Prostate gland (tissue), 2 donors: Measurements from ENCODE around the gene C19orf44. TPM values are rescaled to one million over a fixed set of nuclear protein-coding genes. Genes with fewer than 3 reads are reported as not detected.

Experiments
- DNase-seq: peaks from one replicate; pipeline ENCODE4 v3.0.0-alpha.2; 2019; ENCODE audit warnings: low spot score
- H3K27ac ChIP-seq, 2 donors: fragments of 200-600 bp; sonication (generic); 2 replicates each; pipeline ENCODE4 v1.5.1; 2017 to 2019
- H3K27me3 ChIP-seq: fragments of 200-600 bp; sonication (generic); replicated peaks from 2 replicates; pipeline ENCODE4 v1.5.1; 2019; ENCODE audit not compliant: insufficient read depth
- H3K36me3 ChIP-seq, 2 donors: fragments of 200-600 bp; sonication (generic); 1 replicate in 1 of 2; 2 replicates in 1 of 2; pipeline versions ENCODE4 v1.5.1 to v1.8.1; 2017 to 2019
- H3K4me1 ChIP-seq: fragments of 200-600 bp; sonication (generic); replicated peaks from 2 replicates; pipeline ENCODE4 v1.5.1; 2019
- H3K4me3 ChIP-seq, 2 donors: fragments of 200-600 bp; sonication (generic); 2 replicates each; pipeline ENCODE4 v1.5.1; 2017 to 2019
- H3K9me3 ChIP-seq: fragments of 200-600 bp; sonication (generic); 2 replicates; pipeline ENCODE4 v1.5.1; 2017
- CTCF ChIP-seq, 4 experiments: fragments of 200-600 bp in 2 of 4; fragments of 450-650 bp in 2 of 4; sonication (generic) in 2 of 4; IDR thresholded peaks; 1 replicate in 3 of 4; 2 replicates in 1 of 4; pipeline ENCODE4 v1.5.1; 2016 to 2019; ENCODE audit warnings: antibody characterized with exemption in 4 of 4, mild to moderate bottlenecking in 2 of 4, moderate library complexity in 2 of 4
- POLR2A ChIP-seq: fragments of 450-650 bp; IDR thresholded peaks from one replicate; pipeline ENCODE4 v1.6.1; 2016; ENCODE audit warnings: antibody characterized with exemption, mild to moderate bottlenecking
- POLR2AphosphoS5 ChIP-seq: sonication (generic); formaldehyde crosslinking; IDR thresholded peaks from one replicate; pipeline ENCODE4 v1.6.1; 2017; ENCODE audit warnings: antibody characterized with exemption
- WGBS: methylation state at CpG from one replicate; pipeline ENCODE4 v1.1.5; 2018; 5-methylcytosine and 5-hydroxymethylcytosine counted together
- intact Hi-C: fragments of 100-400 bp; cut with DNase I; formaldehyde crosslinking; loops from one replicate; pipeline ENCODE4 v1.14.2; 2022
- total RNA-seq, 2 donors: library from RNA; depleted of rRNA; stranded (reverse); fragments of >200 nt; gene quantifications; one replicate each; pipeline ENCODE4 v1.1.0, GENCODE V29; 2016

C19orf44 gene
- total RNA-seq, 2 donors from 2014 or later: 8.0 to 13.7 TPM

GRCh38 chr19:16535381-16535780 lies 39.2 kb downstream of the C19orf44 start:
- no peak overlapping the region for H3K4me3 ChIP-seq
- no peaks in the 10 kb centered on the region for H3K27me3 ChIP-seq
- WGBS: 90% methylated on average over 18 of the region's 18 CpGs
- H3K27ac ChIP-seq: no peak overlapping the region
- DNase-seq: no peak
- H3K9me3 ChIP-seq: no peaks in the 10 kb centered on the region
- peaks cover 4% of the 10 kb centered on the region for H3K4me1 ChIP-seq
- intact Hi-C loops: no loop called here
- H3K36me3 ChIP-seq: peaks cover 33 to 52% of the 10 kb centered on the region in 2 donors
- TF ChIP-seq POLR2A (no peak), CTCF (IDR thresholded peaks at IDR 0.05) (no peak), POLR2AphosphoS5 (no peak)

DNA sequence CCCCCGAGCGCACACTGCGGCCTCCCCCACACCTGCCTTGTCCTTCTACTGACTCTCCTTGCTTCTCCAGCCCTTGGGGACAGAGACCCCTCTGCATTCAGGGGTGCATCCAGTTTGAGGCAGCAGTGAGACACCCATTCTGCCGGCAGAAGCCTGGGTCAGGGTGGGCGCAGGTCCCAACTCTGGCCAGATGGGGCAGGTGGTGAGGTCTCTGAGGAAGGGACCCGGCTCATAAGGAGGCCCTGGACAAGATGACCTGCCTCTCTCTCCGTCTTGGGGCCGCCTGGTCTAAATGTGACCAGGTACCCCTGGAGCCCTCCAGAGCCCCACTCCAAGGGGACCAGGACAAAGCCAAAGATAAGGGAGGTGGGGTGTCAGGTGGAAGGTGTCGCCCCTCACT lies 39.9 kb downstream of the C19orf44 start:
- TF ChIP-seq CTCF (IDR thresholded peaks at IDR 0.05): no peak
- TF ChIP-seq POLR2A: no peak
- TF ChIP-seq POLR2AphosphoS5: no peak
- WGBS: 89% methylated on average over 9 of the region's 9 CpGs
- no peaks in the 10 kb centered on the region for H3K27me3 ChIP-seq
- no peaks in the 10 kb centered on the region for H3K9me3 ChIP-seq
- peaks cover 9% of the 10 kb centered on the region for H3K4me1 ChIP-seq
- no peak overlapping the region for H3K4me3 ChIP-seq
- peaks cover 25 to 44% of the 10 kb centered on the region in 2 donors for H3K36me3 ChIP-seq
- DNase-seq: no peak
- no peak overlapping the region for H3K27ac ChIP-seq
- intact Hi-C loops: no loop called here

DNA sequence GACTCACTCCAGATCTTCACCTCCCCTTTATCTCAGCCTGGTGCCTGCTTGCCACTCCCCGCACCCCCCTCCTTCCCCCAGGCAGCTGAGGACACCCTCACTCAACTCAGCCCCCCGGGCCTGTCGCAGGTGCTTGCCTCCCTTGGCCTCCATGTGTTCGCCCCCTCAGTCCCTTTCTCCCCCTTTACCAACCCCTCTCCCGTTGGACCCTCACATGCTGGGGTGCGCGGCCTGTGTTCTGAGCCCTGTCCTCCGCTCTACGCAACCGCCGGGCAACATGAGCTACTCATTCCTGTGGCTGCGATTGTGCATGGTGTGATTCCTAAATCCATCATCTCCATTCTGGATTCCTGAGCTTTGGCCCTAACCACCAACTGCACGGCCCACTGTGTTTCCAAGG lies 40.9 kb downstream of the C19orf44 start:
- Histone ChIP-seq H3K36me3 (peaks cover 16 to 34% of the 10 kb centered on the region in 2 donors), H3K27ac (no peak overlapping the region), H3K4me1 (peaks cover 12% of the 10 kb centered on the region), H3K4me3 (no peak overlapping the region), H3K27me3 (no peaks in the 10 kb centered on the region), H3K9me3 (no peaks in the 10 kb centered on the region)
- no peak for TF ChIP-seq POLR2A
- TF ChIP-seq POLR2AphosphoS5: no peak
- TF ChIP-seq CTCF (IDR thresholded peaks at IDR 0.05): no peak
- WGBS: 94% methylated on average over 13 of the region's 13 CpGs
- no peak for DNase-seq
- intact Hi-C loops: no loop called here

GRCh38 chr19:16540948-16541347 lies 44.8 kb downstream of the C19orf44 start:
- TF ChIP-seq POLR2A (no peak), POLR2AphosphoS5 (no peak), CTCF (IDR thresholded peaks at IDR 0.05) (no peak)
- H3K36me3 ChIP-seq: no peaks in the 10 kb centered on the region
- no peaks in the 10 kb centered on the region for H3K27me3 ChIP-seq
- 82% methylated on average over 12 of the region's 12 CpGs for WGBS
- intact Hi-C loops: no loop called here
- DNase-seq: no peak
- H3K4me1 ChIP-seq: peaks cover 22% of the 10 kb centered on the region
- H3K4me3 ChIP-seq: peak overlapping the region in 1 of 2 donors; percentile 93
- H3K9me3 ChIP-seq: no peaks in the 10 kb centered on the region
- H3K27ac ChIP-seq: no peak overlapping the region

- intact Hi-C loops: no loop called here
- DNase-seq: no peak
Observed at GRCh38 chr19:16541526-16542044, 45.4 kb downstream of the C19orf44 start.

More at GRCh38 chr19:16541526-16542044, 45.4 kb downstream of the C19orf44 start:
- peaks cover 22% of the 10 kb centered on the region for H3K4me1 ChIP-seq
- under 1% methylated on average over 29 of the region's 29 CpGs for WGBS
- no peaks in the 10 kb centered on the region for H3K36me3 ChIP-seq
- H3K9me3 ChIP-seq: no peaks in the 10 kb centered on the region
- peak overlapping the region; percentile 83 to 93 for H3K4me3 ChIP-seq
- H3K27me3 ChIP-seq: no peaks in the 10 kb centered on the region
- peak overlapping the region; percentile 79 to 87 for H3K27ac ChIP-seq
- TF ChIP-seq POLR2AphosphoS5 (no peak), POLR2A (no peak), CTCF (IDR thresholded peaks at IDR 0.05) (no peak)
